HepG2 (cell line): ENCODE measurements around the gene RPL19. TPM values are rescaled to one million over a fixed set of nuclear protein-coding genes. Genes with fewer than 3 reads are reported as not detected.

Experiments used
- CENPBD1 ChIP-seq: sonication (generic); formaldehyde crosslinking; IDR thresholded peaks from 2 replicates; pipeline ENCODE4 v1.8.0; 2022; ENCODE audit warnings: missing genetic modification reagents, low read depth, mild to moderate bottlenecking, borderline replicate concordance
- DPF2 ChIP-seq: sonication (generic); formaldehyde crosslinking; IDR thresholded peaks from 2 replicates; pipeline ENCODE4 v1.4.0; 2020; ENCODE audit warnings: mild to moderate bottlenecking, low read depth, missing genetic modification reagents, borderline replicate concordance
- FOXP1 ChIP-seq, 2 experiments: fragments of 450-650 bp in 1 of 2; IDR thresholded peaks; 2 replicates each; pipeline ENCODE4 v1.6.1; 2017 to 2018; ENCODE audit warnings: antibody characterized with exemption in 1 of 2
- KLF12 ChIP-seq: sonication (generic); formaldehyde crosslinking; IDR thresholded peaks from 2 replicates; pipeline ENCODE4 v1.4.0; 2020; ENCODE audit warnings: missing genetic modification reagents, borderline replicate concordance
- MLX ChIP-seq: IDR thresholded peaks from 2 replicates; pipeline ENCODE4 v1.6.1; 2016
- MNT ChIP-seq: fragments of 450-650 bp; IDR thresholded peaks from 2 replicates; pipeline ENCODE4 v1.6.1; 2016
- REXO4 ChIP-seq: sonication (generic); formaldehyde crosslinking; IDR thresholded peaks from 2 replicates; pipeline ENCODE4 v1.8.0; 2022; ENCODE audit warnings: missing genetic modification reagents, mild to moderate bottlenecking, borderline replicate concordance
- TARDBP ChIP-seq: sonication (generic); formaldehyde crosslinking; IDR thresholded peaks from 2 replicates; pipeline ENCODE4 v1.8.0; 2022; ENCODE audit warnings: mild to moderate bottlenecking, missing genetic modification reagents
- TERF1 ChIP-seq: sonication (generic); formaldehyde crosslinking; IDR thresholded peaks from 2 replicates; pipeline ENCODE4 v1.8.0; 2022; ENCODE audit warnings: mild to moderate bottlenecking, missing genetic modification reagents, moderate library complexity
- ZBTB34 ChIP-seq: sonication (generic); formaldehyde crosslinking; IDR thresholded peaks from 2 replicates; pipeline ENCODE4 v1.8.0; 2022; ENCODE audit warnings: mild to moderate bottlenecking, missing genetic modification reagents
- ZBTB43 ChIP-seq: sonication (generic); formaldehyde crosslinking; conservative IDR thresholded peaks from 2 replicates; pipeline ENCODE4 v1.4.0; 2020; ENCODE audit warnings: missing genetic modification reagents
- ZFP36L1 ChIP-seq: sonication (generic); formaldehyde crosslinking; IDR thresholded peaks from 2 replicates; pipeline ENCODE4 v1.8.0; 2022; ENCODE audit warnings: mild to moderate bottlenecking, missing genetic modification reagents, moderate library complexity
- ZFP36L2 ChIP-seq: sonication (generic); formaldehyde crosslinking; IDR thresholded peaks from 2 replicates; pipeline ENCODE4 v1.4.0; 2020; ENCODE audit warnings: missing genetic modification reagents
- ZNF20 ChIP-seq: sonication (generic); formaldehyde crosslinking; IDR thresholded peaks from 2 replicates; pipeline ENCODE4 v1.4.0; 2020; ENCODE audit warnings: mild to moderate bottlenecking, moderate library complexity, missing genetic modification reagents
- ZNF24 ChIP-seq: fragments of 450-650 bp; IDR thresholded peaks from 2 replicates; pipeline ENCODE4 v1.6.1; 2017; ENCODE audit warnings: antibody characterized with exemption, mild to moderate bottlenecking
- ZNF335 ChIP-seq: sonication (generic); formaldehyde crosslinking; IDR thresholded peaks from 2 replicates; pipeline ENCODE4 v1.4.0; 2020; ENCODE audit warnings: missing genetic modification reagents
- ZNF33A ChIP-seq: sonication (generic); formaldehyde crosslinking; IDR thresholded peaks from 2 replicates; pipeline ENCODE4 v1.5.1; 2020; ENCODE audit warnings: missing genetic modification reagents, mild to moderate bottlenecking, moderate library complexity, borderline replicate concordance
- ZNF484 ChIP-seq: sonication (generic); formaldehyde crosslinking; IDR thresholded peaks from 2 replicates; pipeline ENCODE4 v1.5.1; 2020; ENCODE audit warnings: mild to moderate bottlenecking, low read depth, missing genetic modification reagents, borderline replicate concordance
- ZNF83 ChIP-seq: sonication (generic); formaldehyde crosslinking; IDR thresholded peaks from 2 replicates; pipeline ENCODE4 v1.4.0; 2020; ENCODE audit warnings: missing genetic modification reagents, mild to moderate bottlenecking, borderline replicate concordance
- ZSCAN12 ChIP-seq: sonication (generic); formaldehyde crosslinking; IDR thresholded peaks from 2 replicates; pipeline ENCODE4 v1.9.0; 2021; ENCODE audit warnings: mild to moderate bottlenecking, missing genetic modification reagents
- polyA plus RNA-seq, 8 experiments: library from polyadenylated mRNA; depleted of rRNA in 3 of 8; stranded (reverse) in 7 of 8; unstranded in 1 of 8; fragments of >200 nt; fragmentation: Illumina TruSeq in 4 of 8; extraction: Trizol in 4 of 8; gene quantifications; 2 replicates each; pipeline versions ENCODE4 v1.2.1 to v1.2.3, GENCODE V29; 2011 to 2016; ENCODE audit warnings: low read depth in 4 of 8, missing spikeins in 1 of 8, mixed read lengths in 1 of 8; ENCODE audit not compliant: insufficient read depth in 1 of 8
- total RNA-seq, 5 experiments: library from RNA; depleted of rRNA; stranded (reverse); fragments of >200 nt; fragmentation: Illumina TruSeq; extraction: Trizol; gene quantifications; 2 replicates each; pipeline ENCODE4 v1.2.3, GENCODE V29; 2016; ENCODE audit warnings: low read depth in 1 of 5

The RPL19 gene
- total and polyA plus RNA-seq, 2 of the 13 experiments (the other 11 are each of a cell fraction or from before 2014, with no cell fraction given) = 2,522 to 2,768 TPM

DNA sequence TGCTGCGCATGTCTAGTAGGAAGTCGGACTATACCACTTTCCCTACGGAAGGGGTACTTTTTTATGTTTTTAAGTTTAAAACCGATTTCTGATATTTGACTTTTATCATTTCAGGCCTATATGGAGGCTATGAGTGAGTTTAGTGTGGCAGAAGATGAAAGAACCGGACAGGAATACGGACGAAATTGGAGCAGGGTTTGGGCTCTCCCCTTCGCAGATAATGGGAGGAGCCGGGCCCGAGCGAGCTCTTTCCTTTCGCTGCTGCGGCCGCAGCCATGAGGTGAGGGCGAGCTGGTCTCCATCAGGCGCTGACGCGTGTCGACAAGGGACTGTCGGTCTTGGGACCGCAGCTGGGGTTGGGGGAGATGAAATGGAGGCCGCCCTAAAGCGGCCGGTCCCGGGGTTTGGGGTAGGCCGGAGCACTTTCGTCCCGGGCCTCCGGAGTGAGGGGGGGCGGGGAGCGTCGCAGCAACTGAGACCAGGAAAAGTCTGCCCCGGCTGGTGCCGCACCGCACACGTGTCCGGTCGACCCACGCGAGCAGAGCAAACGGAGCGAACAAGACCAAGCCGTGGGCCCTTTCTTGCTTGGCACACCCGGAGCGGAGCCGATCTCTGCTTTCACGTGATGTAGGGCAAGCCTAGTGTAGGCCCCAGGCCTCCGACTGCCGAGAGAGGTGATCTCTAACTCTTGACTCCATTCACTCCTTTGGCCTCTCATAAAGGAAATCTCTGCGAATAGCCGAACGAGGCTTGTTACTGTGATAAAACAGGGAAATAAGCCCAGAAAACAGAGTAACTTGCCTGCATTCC lies at the start of gene RPL19 (continued):
- TF ChIP-seq ZBTB43 (CRISPR knock-in tag) (no peak), DPF2 (CRISPR knock-in tag) (no peak), TARDBP (CRISPR knock-in tag) (peak; percentile 34; the same call in 1 of the 2 replicates), ZNF83 (CRISPR knock-in tag) (0 out of 2 replicates have a peak, but pooled peaks have one; percentile 49), ZSCAN12 (CRISPR knock-in tag) (0 out of 2 replicates have a peak, but pooled peaks have one; percentile 13), FOXP1 (IDR thresholded peaks at IDR 0.05) (no peak), FOXP1 (CRISPR knock-in tag; IDR thresholded peaks at IDR 0.05) (no peak; the same call in 1 of the 2 replicates), ZNF335 (CRISPR knock-in tag) (peak; percentile 79), KLF12 (CRISPR knock-in tag) (peak; percentile 78), MNT (peak; percentile 24; the same call in 1 of the 2 replicates), ZNF33A (CRISPR knock-in tag) (no peak), TERF1 (CRISPR knock-in tag) (no peak), ZFP36L2 (CRISPR knock-in tag) (peak; percentile 40; the same call in 1 of the 2 replicates), ZNF20 (CRISPR knock-in tag) (peak; percentile 87; the same call in 1 of the 2 replicates), MLX (CRISPR knock-in tag) (no peak), ZBTB34 (CRISPR knock-in tag) (no peak), CENPBD1 (CRISPR knock-in tag) (0 out of 2 replicates have a peak, but pooled peaks have one; percentile 74), ZNF484 (CRISPR knock-in tag) (no peak), ZFP36L1 (CRISPR knock-in tag) (no peak), REXO4 (CRISPR knock-in tag) (no peak), ZNF24 (no peak)
